GM19351 (cell line): ENCODE data around the gene TYRO3.

Source experiments
- ATAC-seq: cut with Tn5 transposase; IDR thresholded peaks from one replicate; pipeline ENCODE4 v1.9.1; 2021; ENCODE audit warnings: mild to moderate bottlenecking, moderate library complexity; ENCODE audit not compliant: unreplicated experiment

TYRO3 gene

DNA sequence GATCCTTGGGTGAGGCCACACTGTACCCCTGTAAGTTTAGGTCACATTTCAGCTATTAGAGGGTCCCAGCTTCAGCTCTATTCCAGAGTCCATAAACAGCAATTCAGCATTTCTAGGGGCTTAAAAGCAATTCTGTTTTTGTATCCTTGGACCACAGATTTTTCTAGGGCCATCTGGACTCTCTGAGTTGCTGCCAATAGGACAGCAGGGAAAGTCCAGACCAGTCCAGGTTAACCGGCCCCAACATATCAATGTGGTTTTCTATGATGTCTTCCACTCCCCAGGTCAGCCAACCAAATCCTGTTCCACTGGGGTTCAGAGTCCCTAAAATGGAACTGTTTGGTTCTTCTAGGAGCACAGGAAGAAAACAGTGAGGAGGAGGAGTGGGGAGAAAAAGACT is 40.0 kb downstream of the TYRO3 start:
- ATAC-seq = no peak

GRCh38 chr15:41603411-41603935 is 44.5 kb downstream of the TYRO3 start:
- no peak for ATAC-seq

GRCh38 chr15:41603941-41604911 is 45.2 kb downstream of the TYRO3 start:
- ATAC-seq = no peak

DNA sequence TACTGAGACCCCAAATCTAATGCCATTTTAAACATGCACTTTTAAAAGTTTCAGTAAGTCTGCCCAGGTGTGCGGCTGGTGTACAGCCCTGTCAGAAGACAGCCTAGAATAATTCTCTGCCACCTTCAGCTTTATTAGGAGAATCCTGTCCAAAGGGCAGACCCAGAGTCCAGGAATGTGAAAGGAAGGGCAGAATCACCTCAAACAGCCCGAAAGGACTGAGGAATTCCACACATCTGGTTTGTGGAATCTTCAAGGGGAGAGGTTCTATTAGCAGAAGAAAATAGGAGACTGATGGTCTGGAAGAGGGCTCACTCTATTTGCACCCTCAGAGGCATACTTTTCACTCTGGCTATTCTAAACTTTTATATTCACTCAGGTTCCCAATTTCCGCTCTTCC is 46.6 kb downstream of the TYRO3 start:
- ATAC-seq = no peak

- no peak for ATAC-seq
Observed at GRCh38 chr15:41606997-41607396, 48.0 kb downstream of the TYRO3 start.

DNA sequence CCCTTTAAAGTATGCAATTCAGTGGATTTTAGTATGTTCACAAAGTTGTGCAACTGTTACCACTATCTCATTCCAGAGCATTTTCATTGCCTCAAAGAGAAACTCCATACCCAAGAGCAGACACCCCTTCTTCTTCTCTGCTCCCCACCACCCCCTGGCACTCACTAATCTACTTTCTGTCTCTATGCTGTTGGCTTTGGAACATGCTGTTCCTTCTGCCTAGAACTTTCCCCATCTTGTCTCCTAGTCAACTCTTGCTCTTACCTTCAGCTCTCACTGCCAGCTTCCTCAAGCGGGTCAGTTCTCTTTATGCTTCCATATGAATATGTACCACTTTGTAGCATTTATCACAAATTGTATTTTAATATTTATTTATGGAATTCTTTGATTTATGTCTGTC is 50.1 kb downstream of the TYRO3 start:
- ATAC-seq = no peak

DNA sequence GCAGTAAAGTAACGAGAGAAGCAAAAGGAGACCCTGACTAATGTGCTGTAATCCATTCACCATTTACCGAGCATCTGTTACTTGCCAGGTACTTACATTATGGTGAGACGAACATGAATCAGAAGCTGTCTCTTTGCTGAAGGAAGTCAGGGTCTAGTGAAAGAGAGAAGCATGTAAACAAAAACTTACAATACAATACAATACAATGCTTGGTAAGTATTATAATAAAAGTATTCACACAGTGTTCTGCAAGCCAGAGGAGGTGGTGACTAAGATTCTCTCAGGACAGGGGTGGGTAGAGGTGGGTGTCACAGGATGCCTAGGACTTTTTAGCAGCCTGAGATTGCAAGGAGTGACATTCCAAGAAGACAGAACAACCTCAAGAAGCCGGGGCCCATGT is 51.0 kb downstream of the TYRO3 start:
- no peak for ATAC-seq

DNA sequence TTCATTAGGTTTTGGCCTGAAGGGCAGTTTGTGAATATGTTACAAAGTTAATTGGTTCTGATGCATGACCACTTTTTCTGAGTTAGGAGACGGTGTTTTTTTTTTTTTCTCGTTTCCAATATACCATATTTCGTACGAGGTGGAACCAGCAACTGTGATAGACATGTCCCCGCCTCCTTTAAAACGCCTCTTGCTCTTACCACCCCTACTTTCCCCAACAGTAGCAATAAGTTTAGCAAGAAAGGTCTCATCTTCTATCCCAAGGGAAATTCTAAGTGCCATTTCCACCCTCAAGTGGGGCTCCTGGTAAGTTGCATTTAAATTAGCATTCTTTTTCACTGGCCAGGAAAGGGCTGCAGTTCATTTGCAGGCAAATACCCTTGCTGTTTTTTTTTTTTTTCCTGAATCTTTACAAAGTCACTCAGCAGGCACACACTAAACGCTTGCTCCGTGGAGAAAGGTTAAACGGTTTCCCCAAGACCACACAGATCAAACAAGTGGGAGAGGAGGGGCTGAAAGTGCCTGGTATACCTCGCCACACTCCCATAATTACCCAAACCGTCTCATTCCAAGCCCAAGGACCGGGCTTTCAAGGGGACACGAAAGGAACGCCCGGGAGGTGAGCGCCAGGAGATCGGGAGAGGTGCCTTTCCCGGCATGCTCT is 61.7 kb downstream of the TYRO3 start:
- ATAC-seq = no peak

DNA sequence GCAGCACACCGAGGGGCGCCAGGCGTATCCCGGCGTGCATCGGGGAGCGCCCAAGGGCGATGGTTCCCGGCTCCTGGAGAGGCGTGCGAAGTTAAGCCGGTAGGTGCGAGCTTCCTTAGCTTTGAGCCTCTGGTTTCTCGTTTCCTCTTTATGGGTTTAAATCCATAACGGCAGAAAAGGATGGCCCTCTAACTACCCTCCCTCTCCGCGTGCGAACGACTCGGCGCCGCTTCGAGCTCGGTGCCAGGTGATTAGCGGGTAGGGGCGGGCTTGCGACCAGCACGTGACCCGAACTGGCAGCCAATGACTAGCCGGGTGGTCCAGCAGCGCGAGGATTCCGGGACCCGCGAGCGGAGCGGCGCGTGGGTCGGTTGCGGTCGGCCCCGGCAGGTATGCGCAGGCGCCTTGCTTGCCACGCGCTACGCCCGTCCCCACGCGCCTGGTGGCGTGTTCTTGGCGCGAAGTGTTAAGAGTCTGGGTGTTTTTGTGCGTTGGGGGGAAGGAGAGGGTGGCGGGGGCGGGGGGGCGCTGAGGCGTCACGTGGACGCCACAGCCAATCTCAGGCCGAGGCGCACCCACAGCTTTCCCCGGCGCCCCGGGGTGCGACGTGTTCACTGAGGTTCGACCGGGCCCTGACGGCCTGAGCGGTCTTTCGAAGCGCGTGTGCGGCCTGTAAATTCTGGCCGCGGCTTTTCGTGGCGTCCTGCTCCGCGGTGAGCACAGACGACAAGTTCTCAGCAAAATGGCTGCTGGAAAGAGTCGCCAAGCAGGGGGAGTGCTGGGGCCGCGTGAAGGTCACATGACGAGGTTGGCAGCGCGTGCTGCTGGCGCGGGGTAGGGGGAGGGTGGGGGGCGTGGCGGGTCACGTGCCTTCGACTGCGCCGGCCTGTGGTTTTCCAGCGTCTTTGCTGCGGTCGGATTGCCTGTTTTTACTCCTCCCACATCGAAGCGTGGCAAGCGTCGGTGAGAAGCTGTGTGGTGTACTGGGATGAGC is 62.5 kb downstream of the TYRO3 start:
- ATAC-seq = peak; percentile 48

DNA sequence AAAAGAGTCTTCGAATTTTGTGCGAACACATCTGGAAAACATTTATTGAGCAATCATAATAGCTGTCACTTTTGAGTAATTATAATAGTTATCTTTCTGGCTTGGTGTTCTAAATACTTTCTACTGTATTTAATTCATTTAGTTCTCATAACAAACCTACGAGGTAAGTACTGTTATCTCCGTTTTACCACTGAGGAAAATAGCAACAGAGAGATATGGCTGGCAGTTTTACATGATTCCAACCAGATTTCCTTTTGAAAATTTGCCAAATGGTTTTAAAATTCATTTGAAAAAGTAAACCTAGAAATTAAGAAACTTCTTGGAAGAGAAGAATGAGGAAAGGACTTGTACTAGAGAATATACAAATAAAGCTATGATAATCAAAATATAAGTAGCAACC is 63.9 kb downstream of the TYRO3 start:
- no peak for ATAC-seq

DNA sequence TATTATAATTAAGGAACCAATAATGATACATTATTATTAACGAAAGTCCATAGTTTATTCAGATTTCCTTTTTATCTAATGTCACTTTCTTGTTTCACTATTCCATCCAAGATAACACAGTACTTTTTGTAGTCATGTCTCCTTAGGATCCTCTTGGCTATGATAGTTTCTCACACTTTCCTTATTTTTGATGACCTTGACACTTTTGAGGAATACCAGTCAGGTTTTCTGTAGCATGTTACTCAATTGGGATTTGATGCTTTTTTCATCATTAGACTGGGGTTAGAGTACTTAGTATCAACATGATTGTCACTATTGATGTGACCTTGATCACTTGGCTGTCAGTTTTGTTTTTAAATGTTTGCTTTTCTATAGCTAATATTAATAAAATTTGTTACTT is 68.2 kb downstream of the TYRO3 start:
- no peak for ATAC-seq

DNA sequence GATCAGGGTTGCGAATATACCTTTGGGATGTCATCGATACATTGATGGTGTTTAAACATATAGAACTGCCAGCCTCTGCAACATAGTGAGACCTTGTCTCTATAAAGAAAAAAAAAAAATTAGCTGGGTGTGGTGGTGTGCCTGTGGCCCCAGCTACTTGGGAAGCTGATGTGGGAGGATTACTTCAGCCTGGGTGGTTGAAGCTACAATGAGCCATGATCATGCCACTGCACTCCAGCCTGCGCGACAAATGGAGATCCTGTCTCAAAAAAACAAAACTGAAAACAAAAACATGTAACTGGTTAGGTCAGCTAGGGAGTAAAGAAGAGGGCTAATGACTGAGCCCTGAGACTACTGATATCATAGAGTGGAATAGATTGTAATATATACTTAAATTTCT is 70.5 kb downstream of the TYRO3 start:
- ATAC-seq = no peak

- ATAC-seq = no peak
Observed at GRCh38 chr15:41629883-41630282, 70.9 kb downstream of the TYRO3 start.

- no peak for ATAC-seq
Observed at GRCh38 chr15:41630616-41631217, 71.7 kb downstream of the TYRO3 start.

GRCh38 chr15:41631880-41632470 is 73.0 kb downstream of the TYRO3 start:
- no peak for ATAC-seq
